ENCODE measurements around the gene FAM131B. TPM values are rescaled to one million over a fixed set of nuclear protein-coding genes. Genes with fewer than 3 reads are reported as not detected.

FAM131B gene
- total and polyA plus RNA-seq, 9 of the 15 experiments (the other 6 are each of a cell fraction or from before 2014, with no cell fraction given): 0.03 to 0.04 TPM; not detected in 7

DNA sequence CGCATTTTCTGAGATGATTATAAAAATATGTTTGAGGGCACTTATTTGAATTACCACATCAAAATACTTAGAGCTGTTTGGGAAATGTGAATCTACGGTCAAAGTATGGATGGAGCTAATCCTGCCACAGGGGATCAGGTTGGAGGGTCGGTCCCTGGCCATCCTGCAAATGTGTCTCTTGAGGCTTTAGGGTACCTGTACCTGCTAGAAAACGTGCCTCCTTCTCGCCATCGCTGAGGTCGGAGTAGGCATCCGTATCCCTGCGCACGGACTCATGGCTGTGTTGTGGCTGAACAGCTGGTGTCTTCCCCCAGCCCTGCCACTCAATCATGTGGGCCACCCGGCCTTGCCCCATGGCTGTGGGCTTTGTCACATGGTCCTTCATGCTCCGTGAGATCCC lies 3.9 kb downstream of the FAM131B start:
- no peak for FAIRE-seq
- H3K9ac ChIP-seq (ENCODE audit: insufficient read depth in 1 of 2, low read depth in 2 of 2, low read length in 2 of 2): no peak overlapping the region
- no peak overlapping the region for H3K4me3 ChIP-seq
- BruUV-seq (replicated peaks): no TSS peak
- ChIA-PET POLR2A (no interaction called here), CTCF (ENCODE audit: low intra/inter-chr PET ratio) (no interaction called here)
- H3K4me1 ChIP-seq (replicated peaks in 1 of 2; ENCODE audit: control insufficient read depth in 2 of 2, insufficient read depth in 2 of 2, low read length in 2 of 2): peaks cover 0 to 17% of the 10 kb centered on the region in 2 experiments; a peak in 2 of 5 replicates
- no peaks in the 10 kb centered on the region for H3K36me3 ChIP-seq (ENCODE audit: control insufficient read depth, insufficient read depth, low read length)
- no peaks in the 10 kb centered on the region for H3K79me2 ChIP-seq (ENCODE audit: control insufficient read depth, insufficient read depth, low read length)
- ATAC-seq: no peak
- no peaks in the 10 kb centered on the region for H3K9me3 ChIP-seq (replicated peaks; ENCODE audit: control insufficient read depth, insufficient read depth, low read depth, low read length)
- DNase-seq (ENCODE audit: extremely low read depth in 1 of 4, low spot score in 3 of 4): no peak
- no peak overlapping the region for H2AFZ ChIP-seq (ENCODE audit: low read depth, low read length)
- no peak overlapping the region for H3K4me2 ChIP-seq (ENCODE audit: insufficient read depth, low read length)
- H3K27ac ChIP-seq (ENCODE audit: extremely low read depth, low read depth, low read length): no peak overlapping the region
- TF ChIP-seq ELF1 (tag; IDR thresholded peaks at IDR 0.05): no peak
- no peak for TF ChIP-seq SMAD4 (CRISPR knock-in tag; conservative IDR thresholded peaks at IDR 0.05)
- no peak for TF ChIP-seq PPARD (CRISPR knock-in tag; IDR thresholded peaks at IDR 0.05)
- no peak for TF ChIP-seq ZNF12 (CRISPR knock-in tag; IDR thresholded peaks at IDR 0.05)
- TF ChIP-seq RCOR1 (IDR thresholded peaks at IDR 0.05; ENCODE audit: borderline replicate concordance in 1 of 2, low read depth in 2 of 2, low read length in 2 of 2): no peak
- no peak for TF ChIP-seq ZNF239 (CRISPR knock-in tag; IDR thresholded peaks at IDR 0.05)
- TF ChIP-seq CTCF (IDR thresholded peaks at IDR 0.05 in 2 of 3, conservative IDR thresholded peaks at IDR 0.05 in 1 of 3; ENCODE audit: insufficient read depth in 2 of 3, low read depth in 1 of 3, low read length in 3 of 3): no peak
- TF ChIP-seq ESRRB (CRISPR knock-in tag; IDR thresholded peaks at IDR 0.05; ENCODE audit: borderline replicate concordance): no peak
- TF ChIP-seq HDAC6 (IDR thresholded peaks at IDR 0.05; ENCODE audit: low read depth, low read length): no peak
- no peak for TF ChIP-seq STAG1 (CRISPR knock-in tag; IDR thresholded peaks at IDR 0.05; ENCODE audit: borderline replicate concordance)
- TF ChIP-seq ZNF445 (CRISPR knock-in tag; IDR thresholded peaks at IDR 0.05; ENCODE audit: low read depth): no peak
- no peak for TF ChIP-seq KDM2B (CRISPR knock-in tag; IDR thresholded peaks at IDR 0.05)
- TF ChIP-seq ILK (tag; IDR thresholded peaks at IDR 0.05; ENCODE audit: borderline replicate concordance, low read depth): no peak
- intact Hi-C loops (cut with micrococcal nuclease) (no loop called here), in situ Hi-C loops (cut with MboI) (no loop called here)
- H3K27me3 ChIP-seq (ENCODE audit: control insufficient read depth in 2 of 2, insufficient read depth in 2 of 2, low read length in 2 of 2): peaks cover 65 to 78% of the 10 kb centered on the region in 2 experiments
- H4K20me1 ChIP-seq (replicated peaks; ENCODE audit: control insufficient read depth, insufficient read depth, low read length): peaks cover 9% of the 10 kb centered on the region; the same call in 1 of the 2 replicates
- WGBS (ENCODE audit: insufficient coverage, low coverage, missing lambda C conversion rate): 2% methylated on average over 12 of the region's 12 CpGs
- peaks cover 3% of the 10 kb centered on the region for H3K9me1 ChIP-seq (ENCODE audit: control insufficient read depth, insufficient read depth, low read length)
